BE2C (cell line): Measurements from ENCODE around the gene TOP3B.

Source experiments
- DNase-seq: peaks from one replicate; pipeline ENCODE4 v3.0.0-alpha.2; 2020
- H3K27me3 ChIP-seq: fragments of 250-450 bp; sonication (Bioruptor Pico); 2 replicates; pipeline ENCODE4 v1.5.1; 2020; ENCODE audit warnings: mild to moderate bottlenecking
- H3K36me3 ChIP-seq: fragments of 250-450 bp; sonication (Bioruptor Pico); 2 replicates; pipeline ENCODE4 v1.5.1; 2020; ENCODE audit warnings: mild to moderate bottlenecking
- H3K4me1 ChIP-seq: fragments of 250-450 bp; sonication (Bioruptor Pico); 2 replicates; pipeline ENCODE4 v1.5.1; 2020
- H3K4me3 ChIP-seq: 2 replicates; pipeline ENCODE4 v1.5.1; 2011; ENCODE audit warnings: low read depth, low read length
- H3K9me3 ChIP-seq: fragments of 250-450 bp; sonication (Bioruptor Pico); 2 replicates; pipeline ENCODE4 v1.5.1; 2020
- TF ChIP-seq, protein P1 (sequence below): IDR thresholded peaks from 2 replicates; pipeline ENCODE4 v1.5.1; 2012; ENCODE audit warnings: mild to moderate bottlenecking, low read depth, low read length

Gene TOP3B

DNA sequence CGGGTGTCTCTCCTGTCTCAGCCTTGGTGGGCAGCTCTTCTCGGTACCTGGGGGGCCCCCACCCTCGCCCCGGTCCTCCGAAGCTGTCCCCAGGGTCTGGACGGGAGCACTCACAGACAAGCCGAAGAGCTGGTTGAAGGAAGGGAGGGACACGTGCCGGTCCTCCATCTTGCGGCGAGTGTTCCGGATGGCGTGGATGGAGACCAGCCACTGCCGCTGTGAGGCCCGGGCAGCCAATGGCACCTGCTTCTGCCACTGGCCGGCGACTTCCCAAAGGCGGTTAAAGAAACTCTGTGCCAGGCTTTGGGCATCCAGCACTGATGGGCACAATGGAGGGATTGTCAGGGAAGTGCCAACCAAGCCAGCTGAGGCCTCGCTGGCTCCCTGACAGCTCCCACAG is 48.7 kb downstream of the TOP3B start:
- no peak for DNase-seq
- TF ChIP-seq, protein P1, sequence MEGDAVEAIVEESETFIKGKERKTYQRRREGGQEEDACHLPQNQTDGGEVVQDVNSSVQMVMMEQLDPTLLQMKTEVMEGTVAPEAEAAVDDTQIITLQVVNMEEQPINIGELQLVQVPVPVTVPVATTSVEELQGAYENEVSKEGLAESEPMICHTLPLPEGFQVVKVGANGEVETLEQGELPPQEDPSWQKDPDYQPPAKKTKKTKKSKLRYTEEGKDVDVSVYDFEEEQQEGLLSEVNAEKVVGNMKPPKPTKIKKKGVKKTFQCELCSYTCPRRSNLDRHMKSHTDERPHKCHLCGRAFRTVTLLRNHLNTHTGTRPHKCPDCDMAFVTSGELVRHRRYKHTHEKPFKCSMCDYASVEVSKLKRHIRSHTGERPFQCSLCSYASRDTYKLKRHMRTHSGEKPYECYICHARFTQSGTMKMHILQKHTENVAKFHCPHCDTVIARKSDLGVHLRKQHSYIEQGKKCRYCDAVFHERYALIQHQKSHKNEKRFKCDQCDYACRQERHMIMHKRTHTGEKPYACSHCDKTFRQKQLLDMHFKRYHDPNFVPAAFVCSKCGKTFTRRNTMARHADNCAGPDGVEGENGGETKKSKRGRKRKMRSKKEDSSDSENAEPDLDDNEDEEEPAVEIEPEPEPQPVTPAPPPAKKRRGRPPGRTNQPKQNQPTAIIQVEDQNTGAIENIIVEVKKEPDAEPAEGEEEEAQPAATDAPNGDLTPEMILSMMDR = no peak
- Histone ChIP-seq H3K4me3 (no peak overlapping the region), H3K9me3 (no peaks in the 10 kb centered on the region), H3K36me3 (peaks cover 33% of the 10 kb centered on the region), H3K4me1 (0 out of 2 replicates have a peak, but pooled peaks cover 3% of the 10 kb centered on the region), H3K27me3 (no peaks in the 10 kb centered on the region)

DNA sequence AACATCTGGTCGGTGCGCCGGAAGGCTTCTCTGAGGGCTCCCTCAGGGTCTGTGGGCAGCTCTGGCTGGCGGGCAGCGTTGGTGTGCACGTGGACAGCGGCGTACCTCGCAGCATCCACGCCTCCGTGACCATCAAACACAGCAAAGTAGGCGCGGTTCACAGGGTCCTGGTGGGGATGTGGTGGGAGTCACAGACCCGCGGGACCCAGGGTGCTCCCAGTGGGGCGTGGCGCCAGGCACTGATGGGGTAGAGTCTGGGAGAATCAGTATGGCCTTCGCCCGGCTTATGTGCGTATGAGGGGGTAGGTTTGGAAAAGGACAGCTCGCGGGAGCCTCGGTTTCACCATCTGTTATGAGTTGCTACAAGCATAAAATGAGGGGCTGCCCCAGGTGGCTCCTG is 49.2 kb downstream of the TOP3B start:
- H3K4me3 ChIP-seq = no peak overlapping the region
- H3K36me3 ChIP-seq = peaks cover 37% of the 10 kb centered on the region
- H3K9me3 ChIP-seq = no peaks in the 10 kb centered on the region
- DNase-seq = no peak
- H3K4me1 ChIP-seq = 0 out of 2 replicates have a peak, but pooled peaks cover 3% of the 10 kb centered on the region
- TF ChIP-seq, protein P1 = no peak
- H3K27me3 ChIP-seq = no peaks in the 10 kb centered on the region

DNA sequence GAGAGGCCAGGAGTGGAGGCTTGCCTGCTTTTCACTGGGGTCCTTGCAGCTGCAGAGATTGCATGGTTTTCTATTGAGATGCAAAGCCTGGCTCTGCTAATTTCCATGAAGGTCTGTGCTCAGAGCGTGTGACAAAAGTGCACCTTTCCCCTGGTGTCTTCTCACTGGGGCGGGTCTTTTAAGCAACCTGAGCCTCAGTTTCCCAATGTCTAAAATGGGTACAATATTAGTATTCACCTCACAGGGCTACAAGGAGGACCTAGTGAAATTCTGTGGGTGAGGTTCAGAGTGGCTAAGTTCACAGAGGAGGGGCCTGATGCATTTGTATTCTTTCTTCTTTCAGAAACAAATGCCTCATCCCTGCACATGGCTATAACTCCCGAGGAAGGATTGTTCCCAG is 50.2 kb downstream of the TOP3B start:
- Histone ChIP-seq H3K4me3 (no peak overlapping the region), H3K36me3 (peaks cover 37% of the 10 kb centered on the region), H3K4me1 (peaks cover 1% of the 10 kb centered on the region; the same call in 1 of the 2 replicates), H3K9me3 (no peaks in the 10 kb centered on the region), H3K27me3 (no peaks in the 10 kb centered on the region)
- TF ChIP-seq, protein P1 = no peak
- no peak for DNase-seq

DNA sequence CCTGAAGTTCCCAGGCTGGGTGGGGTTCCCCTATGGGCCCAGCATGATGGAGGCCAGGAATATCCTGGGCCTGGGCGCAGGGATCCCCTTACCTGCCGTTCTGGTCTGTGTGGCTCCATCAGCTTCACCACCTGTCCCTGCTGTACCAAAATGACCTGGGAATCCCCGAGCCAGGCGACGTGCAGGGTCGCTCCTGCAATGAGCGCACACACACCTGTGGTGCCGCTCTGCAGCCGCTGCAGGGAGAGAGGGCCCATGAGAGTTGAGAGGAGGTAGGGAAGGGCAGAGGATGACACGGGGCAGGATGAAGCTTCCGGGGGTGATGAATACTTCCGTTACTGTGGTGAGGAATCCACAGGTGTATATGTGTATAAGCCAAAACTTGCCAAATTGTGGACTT is 51.5 kb downstream of the TOP3B start:
- Histone ChIP-seq H3K27me3 (no peaks in the 10 kb centered on the region), H3K9me3 (no peaks in the 10 kb centered on the region), H3K4me3 (no peak overlapping the region), H3K36me3 (peaks cover 37% of the 10 kb centered on the region), H3K4me1 (peaks cover 3% of the 10 kb centered on the region; the same call in 1 of the 2 replicates)
- DNase-seq = no peak
- TF ChIP-seq, protein P1 = no peak

DNA sequence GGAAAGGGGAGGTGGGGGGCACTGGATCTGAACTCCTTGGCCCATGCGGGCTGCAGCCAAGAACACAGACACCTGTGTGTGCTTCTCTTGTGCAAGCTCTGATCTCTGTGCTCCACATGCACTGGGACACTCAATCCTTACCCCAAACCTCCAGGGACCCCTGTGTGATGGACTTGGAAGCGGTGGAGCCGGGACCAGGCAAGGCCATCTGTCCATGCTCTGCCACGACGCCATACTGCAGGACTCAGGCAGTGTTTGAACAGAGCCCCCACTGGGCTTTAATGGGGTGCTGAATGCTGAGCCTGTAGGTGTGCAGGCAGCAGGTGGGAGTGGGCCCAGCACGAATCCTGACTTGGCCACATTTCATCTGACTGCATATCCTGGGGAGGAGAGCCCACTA is 53.3 kb downstream of the TOP3B start:
- Histone ChIP-seq H3K4me3 (no peak overlapping the region), H3K4me1 (peaks cover 3% of the 10 kb centered on the region; the same call in 1 of the 2 replicates), H3K36me3 (peaks cover 34% of the 10 kb centered on the region), H3K27me3 (no peaks in the 10 kb centered on the region), H3K9me3 (no peaks in the 10 kb centered on the region)
- no peak for DNase-seq
- TF ChIP-seq, protein P1 = no peak

DNA sequence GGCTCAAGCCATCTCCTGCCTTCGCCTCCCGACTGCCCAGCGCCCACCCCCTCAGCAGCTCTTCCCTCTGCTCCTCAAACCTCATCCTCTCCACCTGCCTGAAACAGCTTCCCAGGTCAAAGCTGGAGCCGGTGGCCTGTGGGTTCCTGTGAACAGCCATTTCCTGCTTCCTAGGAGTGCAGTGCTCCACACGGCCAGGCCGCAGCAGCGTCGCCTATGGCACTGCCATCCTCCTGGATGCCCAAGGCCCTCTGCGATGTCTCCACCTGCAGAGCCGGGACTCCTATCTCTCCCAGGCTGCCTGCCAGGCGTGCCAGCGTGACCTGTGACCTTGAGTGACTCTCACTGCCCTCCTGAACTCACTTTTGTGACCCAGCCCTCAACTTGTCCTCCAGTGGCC is 54.5 kb downstream of the TOP3B start:
- Histone ChIP-seq H3K9me3 (no peaks in the 10 kb centered on the region), H3K27me3 (no peaks in the 10 kb centered on the region)

More for the DNA sequence above, 54.5 kb downstream of the TOP3B start:
- no peak overlapping the region for H3K4me3 ChIP-seq
- peaks cover 3% of the 10 kb centered on the region; the same call in 1 of the 2 replicates for H3K4me1 ChIP-seq
- TF ChIP-seq, protein P1 = no peak
- DNase-seq = no peak
- peaks cover 32% of the 10 kb centered on the region for H3K36me3 ChIP-seq
